PFSK-1 (cell line): ENCODE measurements around the gene AFDN.

Experiments used
- POLR2AphosphoS5 ChIP-seq: IDR thresholded peaks from 2 replicates; pipeline ENCODE4 v1.6.1; 2012; ENCODE audit warnings: low read depth, mild to moderate bottlenecking, control low read depth, low read length, moderate library complexity
- REST ChIP-seq, 2 experiments: IDR thresholded peaks; 2 replicates each; pipeline versions ENCODE4 v1.6.1 to v1.8.0; 2011 to 2012; ENCODE audit warnings: low read depth in 2 of 2, low read length in 2 of 2, control low read depth in 1 of 2, inconsistent platforms in 1 of 2, mild to moderate bottlenecking in 1 of 2, moderate library complexity in 1 of 2; ENCODE audit not compliant: insufficient read depth in 1 of 2
- SIN3A ChIP-seq: IDR thresholded peaks from 2 replicates; pipeline ENCODE4 v1.6.1; 2012; ENCODE audit warnings: mild to moderate bottlenecking, low read length, moderate library complexity, borderline replicate concordance; ENCODE audit not compliant: insufficient read depth

- no peak for TF ChIP-seq REST (IDR thresholded peaks at IDR 0.05; ENCODE audit: insufficient read depth in 1 of 2, low read depth in 2 of 2, low read length in 2 of 2)
- no peak for TF ChIP-seq POLR2AphosphoS5
- no peak for TF ChIP-seq SIN3A
Observed at GRCh38 chr6:167796192-167796981, 30.3 kb upstream of the AFDN start.
